ENCODE results near the gene KCNT1. TPM values are rescaled to one million over a fixed set of nuclear protein-coding genes. Genes with fewer than 3 reads are reported as not detected.

Gene KCNT1
- total RNA-seq, 1 donor from 2014 or later = not detected

GRCh38 chr9:135759676-135760300 lies 57.8 kb downstream of the KCNT1 start:
- TF ChIP-seq CTCF (IDR thresholded peaks at IDR 0.05; ENCODE audit: unreplicated experiment) = no peak
- no peak overlapping the region for H3K27ac Mint-ChIP-seq (ENCODE audit: unreplicated experiment)
- H3K36me3 Mint-ChIP-seq (ENCODE audit: low read depth, unreplicated experiment) = no peaks in the 10 kb centered on the region
- no peaks in the 10 kb centered on the region for H3K9me3 Mint-ChIP-seq (ENCODE audit: unreplicated experiment)
- no peaks in the 10 kb centered on the region for H3K4me1 Mint-ChIP-seq (ENCODE audit: unreplicated experiment)
- peaks cover 3% of the 10 kb centered on the region for H3K27me3 Mint-ChIP-seq (ENCODE audit: unreplicated experiment)
- H3K4me3 Mint-ChIP-seq (ENCODE audit: unreplicated experiment) = no peak overlapping the region
- no peak for DNase-seq (ENCODE audit: low spot score)

- H3K27ac Mint-ChIP-seq (ENCODE audit: unreplicated experiment) = no peak overlapping the region
- no peak for TF ChIP-seq CTCF (IDR thresholded peaks at IDR 0.05; ENCODE audit: unreplicated experiment)
- H3K36me3 Mint-ChIP-seq (ENCODE audit: low read depth, unreplicated experiment) = no peaks in the 10 kb centered on the region
- no peak overlapping the region for H3K4me3 Mint-ChIP-seq (ENCODE audit: unreplicated experiment)
- no peaks in the 10 kb centered on the region for H3K9me3 Mint-ChIP-seq (ENCODE audit: unreplicated experiment)
- no peak for DNase-seq (ENCODE audit: low spot score)
- no peaks in the 10 kb centered on the region for H3K4me1 Mint-ChIP-seq (ENCODE audit: unreplicated experiment)
- peaks cover 4% of the 10 kb centered on the region for H3K27me3 Mint-ChIP-seq (ENCODE audit: unreplicated experiment)
These were observed 58.5 kb downstream of the KCNT1 start for GRCh38 chr9:135760465-135760864.

- no peak overlapping the region for H3K4me3 Mint-ChIP-seq (ENCODE audit: unreplicated experiment)
- peaks cover 5% of the 10 kb centered on the region for H3K36me3 Mint-ChIP-seq (ENCODE audit: low read depth, unreplicated experiment)
- DNase-seq (ENCODE audit: low spot score) = no peak
- peaks cover 5% of the 10 kb centered on the region for H3K9me3 Mint-ChIP-seq (ENCODE audit: unreplicated experiment)
- no peaks in the 10 kb centered on the region for H3K4me1 Mint-ChIP-seq (ENCODE audit: unreplicated experiment)
- H3K27ac Mint-ChIP-seq (ENCODE audit: unreplicated experiment) = no peak overlapping the region
- peaks cover 4% of the 10 kb centered on the region for H3K27me3 Mint-ChIP-seq (ENCODE audit: unreplicated experiment)
- TF ChIP-seq CTCF (IDR thresholded peaks at IDR 0.05; ENCODE audit: unreplicated experiment) = no peak
These were observed 59.3 kb downstream of the KCNT1 start for GRCh38 chr9:135761150-135761844.

GRCh38 chr9:135761845-135762168 lies 59.8 kb downstream of the KCNT1 start:
- peaks cover 10% of the 10 kb centered on the region for H3K9me3 Mint-ChIP-seq (ENCODE audit: unreplicated experiment)
- H3K27ac Mint-ChIP-seq (ENCODE audit: unreplicated experiment) = no peak overlapping the region
- H3K4me1 Mint-ChIP-seq (ENCODE audit: unreplicated experiment) = no peaks in the 10 kb centered on the region
- DNase-seq (ENCODE audit: low spot score) = no peak
- no peak overlapping the region for H3K4me3 Mint-ChIP-seq (ENCODE audit: unreplicated experiment)
- TF ChIP-seq CTCF (IDR thresholded peaks at IDR 0.05; ENCODE audit: unreplicated experiment) = no peak
- peaks cover 4% of the 10 kb centered on the region for H3K27me3 Mint-ChIP-seq (ENCODE audit: unreplicated experiment)
- H3K36me3 Mint-ChIP-seq (ENCODE audit: low read depth, unreplicated experiment) = peaks cover 6% of the 10 kb centered on the region

GRCh38 chr9:135762921-135763320 lies 60.9 kb downstream of the KCNT1 start:
- DNase-seq (ENCODE audit: low spot score) = no peak
- TF ChIP-seq CTCF (IDR thresholded peaks at IDR 0.05; ENCODE audit: unreplicated experiment) = no peak
- Mint-ChIP-seq H3K4me1 (ENCODE audit: unreplicated experiment) (no peaks in the 10 kb centered on the region), H3K27ac (ENCODE audit: unreplicated experiment) (no peak overlapping the region), H3K27me3 (ENCODE audit: unreplicated experiment) (peaks cover 6% of the 10 kb centered on the region), H3K4me3 (ENCODE audit: unreplicated experiment) (no peak overlapping the region), H3K36me3 (ENCODE audit: low read depth, unreplicated experiment) (peaks cover 6% of the 10 kb centered on the region), H3K9me3 (ENCODE audit: unreplicated experiment) (peaks cover 10% of the 10 kb centered on the region)
